Right lobe of liver (tissue), 6 donors: Measurements from ENCODE around the gene ELK3. TPM values are rescaled to one million over a fixed set of nuclear protein-coding genes. Genes with fewer than 3 reads are reported as not detected.

Source experiments
- ATAC-seq, 4 donors: fragments of 200-7000 bp; cut with Tn5 transposase; one replicate each; pipeline ENCODE4 v1.9.1; 2020; ENCODE audit warnings: mild to moderate bottlenecking in 4 of 4, moderate library complexity in 4 of 4
- DNase-seq, 3 donors: peaks; one replicate each; pipeline ENCODE4 v3.0.0-alpha.2; 2020
- H3K27ac ChIP-seq, 3 donors: fragments of 200-600 bp; one replicate each; pipeline ENCODE4 v1.8.0; 2022
- H3K27me3 ChIP-seq, 2 donors: fragments of 200-600 bp; one replicate each; pipeline ENCODE4 v1.8.0; 2022
- H3K36me3 ChIP-seq, 4 donors: fragments of 200-600 bp; sonication (generic) in 1 of 4; one replicate each; pipeline versions ENCODE4 v1.5.1 to v1.8.0; 2017 to 2022; ENCODE audit warnings: control low read depth in 1 of 4
- H3K4me1 ChIP-seq, 4 donors: fragments of 200-600 bp; sonication (generic) in 1 of 4; one replicate each; pipeline versions ENCODE4 v1.5.1 to v1.8.0; 2017 to 2022; ENCODE audit warnings: control low read depth in 1 of 4
- H3K4me3 ChIP-seq, 3 donors: fragments of 200-600 bp; one replicate each; pipeline ENCODE4 v1.8.0; 2022
- H3K9me3 ChIP-seq, 4 donors: fragments of 200-600 bp; sonication (generic) in 1 of 4; one replicate each; pipeline versions ENCODE4 v1.5.1 to v1.8.0; 2017 to 2022; ENCODE audit warnings: control low read depth in 1 of 4
- POLR2A ChIP-seq: fragments of 450-650 bp; IDR thresholded peaks from one replicate; pipeline ENCODE4 v1.6.1; 2017; ENCODE audit warnings: antibody characterized with exemption, mild to moderate bottlenecking
- WGBS: methylation state at CpG from one replicate; pipeline ENCODE4 v1.1.6; 2018; ENCODE audit warnings: low coverage, low lambda C conversion rate; ENCODE audit not compliant: insufficient coverage; ENCODE audit errors: missing lambda C conversion rate; 5-methylcytosine and 5-hydroxymethylcytosine counted together
- intact Hi-C, 2 donors: fragments of 100-400 bp; cut with DNase I; formaldehyde crosslinking; loops; one replicate each; pipeline versions ENCODE4 v1.11.2 to v1.14.1; 2022
- total RNA-seq, 6 experiments: library from RNA; depleted of rRNA in 2 of 6; stranded (reverse); fragments of >200 nt in 2 of 6; fragmentation: NEBNext Ultra II Directional in 3 of 6; extraction: Animal tissue kit (Norgen Biotek cat#: 25700) in 3 of 6; gene quantifications; one replicate each; pipeline versions ENCODE4 v1.1.0 to v1.2.4, GENCODE V29; 2016 to 2023
- TF ChIP-seq, protein P1 (sequence below), 4 donors: fragments of 200-600 bp in 3 of 4; fragments of 450-650 bp in 1 of 4; IDR thresholded peaks; one replicate each; pipeline versions ENCODE4 v1.5.1 to v1.8.0; 2016 to 2022; ENCODE audit warnings: antibody characterized with exemption in 4 of 4, mild to moderate bottlenecking in 2 of 4
- donor health status: DM: no; HTN: yes; CAD: no.
- donor health status: DM: no; HTN: no; CAD: no.
- donor health status: DM: no; HTN: no; CAD: no.
- donor health status: DM: no; HTN: yes; CAD: no.
- donor health status: DM: no; HTN: yes; CAD: no.

Gene ELK3
- total RNA-seq, 6 experiments from 2014 or later, result 5.3 to 11.2 (median 5.8) TPM

DNA sequence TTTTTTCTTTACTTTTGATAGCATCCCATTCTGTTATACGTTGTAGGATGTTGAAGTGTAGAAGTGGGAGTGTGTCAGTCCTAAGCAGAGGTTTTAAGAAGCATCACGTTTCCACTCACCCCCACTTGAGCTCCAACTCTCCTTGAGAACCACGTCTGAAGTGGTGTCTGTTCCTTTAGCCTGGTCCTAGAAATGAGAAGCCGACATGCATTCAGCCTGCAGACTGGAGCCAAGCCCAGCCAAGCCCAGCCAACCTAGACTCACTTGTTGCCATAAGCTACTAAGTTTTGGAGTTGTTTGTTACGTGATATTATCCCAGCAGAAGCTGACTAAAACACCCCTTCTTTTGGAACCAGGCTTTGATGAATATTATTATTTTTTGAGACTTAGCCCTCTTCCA, 4.4 kb upstream of the ELK3 start:
- no peaks in the 10 kb centered on the region for H3K36me3 ChIP-seq
- H3K4me1 ChIP-seq, result no peaks in the 10 kb centered on the region
- TF ChIP-seq POLR2A, result no peak
- TF ChIP-seq, protein P1, sequence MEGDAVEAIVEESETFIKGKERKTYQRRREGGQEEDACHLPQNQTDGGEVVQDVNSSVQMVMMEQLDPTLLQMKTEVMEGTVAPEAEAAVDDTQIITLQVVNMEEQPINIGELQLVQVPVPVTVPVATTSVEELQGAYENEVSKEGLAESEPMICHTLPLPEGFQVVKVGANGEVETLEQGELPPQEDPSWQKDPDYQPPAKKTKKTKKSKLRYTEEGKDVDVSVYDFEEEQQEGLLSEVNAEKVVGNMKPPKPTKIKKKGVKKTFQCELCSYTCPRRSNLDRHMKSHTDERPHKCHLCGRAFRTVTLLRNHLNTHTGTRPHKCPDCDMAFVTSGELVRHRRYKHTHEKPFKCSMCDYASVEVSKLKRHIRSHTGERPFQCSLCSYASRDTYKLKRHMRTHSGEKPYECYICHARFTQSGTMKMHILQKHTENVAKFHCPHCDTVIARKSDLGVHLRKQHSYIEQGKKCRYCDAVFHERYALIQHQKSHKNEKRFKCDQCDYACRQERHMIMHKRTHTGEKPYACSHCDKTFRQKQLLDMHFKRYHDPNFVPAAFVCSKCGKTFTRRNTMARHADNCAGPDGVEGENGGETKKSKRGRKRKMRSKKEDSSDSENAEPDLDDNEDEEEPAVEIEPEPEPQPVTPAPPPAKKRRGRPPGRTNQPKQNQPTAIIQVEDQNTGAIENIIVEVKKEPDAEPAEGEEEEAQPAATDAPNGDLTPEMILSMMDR (IDR thresholded peaks at IDR 0.05), result no peak
- 78% methylated on average over 5 of the region's 5 CpGs for WGBS
- no peak for DNase-seq
- no peak for ATAC-seq
- no peaks in the 10 kb centered on the region for H3K27me3 ChIP-seq
- no peak overlapping the region for H3K27ac ChIP-seq
- intact Hi-C loops, result no loop called here
- no peak overlapping the region for H3K4me3 ChIP-seq
- H3K9me3 ChIP-seq, result no peaks in the 10 kb centered on the region

DNA sequence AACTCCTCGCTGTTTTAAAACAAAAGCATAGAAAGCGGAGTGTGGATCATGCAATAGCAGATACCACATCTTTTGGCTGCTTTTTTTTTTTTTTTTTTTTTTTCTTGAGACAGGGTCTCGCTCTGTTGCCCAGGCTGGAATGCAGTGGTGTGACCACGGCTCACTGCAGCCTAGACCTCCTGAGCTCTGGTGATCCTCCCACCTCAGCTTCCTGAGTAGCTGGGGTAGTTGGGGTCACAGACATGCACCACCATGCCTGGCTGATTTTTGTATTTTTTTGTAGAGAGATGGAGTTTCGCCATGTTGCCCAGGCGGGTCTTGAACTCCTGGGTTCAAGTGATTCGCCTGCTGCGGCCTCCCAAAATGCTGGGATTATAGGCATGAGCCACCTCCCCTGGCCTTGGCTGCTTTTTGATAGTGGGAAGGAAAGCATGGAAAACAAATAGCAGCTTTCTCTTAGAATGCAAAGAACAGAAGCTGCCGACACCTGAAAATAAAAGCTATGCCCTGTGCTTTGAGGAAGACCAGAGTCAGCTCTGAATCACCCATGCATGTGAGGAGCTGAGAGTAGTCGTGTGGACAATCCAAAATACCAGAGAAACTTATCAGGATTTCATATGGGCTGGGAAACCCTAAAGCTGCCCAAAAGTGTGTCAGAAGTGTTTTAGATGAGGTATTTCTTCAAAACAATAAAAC, 3.6 kb upstream of the ELK3 start:
- DNase-seq (no peak), ATAC-seq (no peak)
- no peak overlapping the region for H3K4me3 ChIP-seq
- no peak for TF ChIP-seq POLR2A
- TF ChIP-seq, protein P1 (IDR thresholded peaks at IDR 0.05), result no peak
- no peaks in the 10 kb centered on the region for H3K27me3 ChIP-seq
- H3K9me3 ChIP-seq, result no peaks in the 10 kb centered on the region
- H3K36me3 ChIP-seq, result no peaks in the 10 kb centered on the region
- H3K27ac ChIP-seq, result no peak overlapping the region
- intact Hi-C loops, result no loop called here
- WGBS, result 83% methylated on average over 9 of the region's 10 CpGs
- peaks cover 0 to 5% (median 0%) of the 10 kb centered on the region in 4 donors for H3K4me1 ChIP-seq

DNA sequence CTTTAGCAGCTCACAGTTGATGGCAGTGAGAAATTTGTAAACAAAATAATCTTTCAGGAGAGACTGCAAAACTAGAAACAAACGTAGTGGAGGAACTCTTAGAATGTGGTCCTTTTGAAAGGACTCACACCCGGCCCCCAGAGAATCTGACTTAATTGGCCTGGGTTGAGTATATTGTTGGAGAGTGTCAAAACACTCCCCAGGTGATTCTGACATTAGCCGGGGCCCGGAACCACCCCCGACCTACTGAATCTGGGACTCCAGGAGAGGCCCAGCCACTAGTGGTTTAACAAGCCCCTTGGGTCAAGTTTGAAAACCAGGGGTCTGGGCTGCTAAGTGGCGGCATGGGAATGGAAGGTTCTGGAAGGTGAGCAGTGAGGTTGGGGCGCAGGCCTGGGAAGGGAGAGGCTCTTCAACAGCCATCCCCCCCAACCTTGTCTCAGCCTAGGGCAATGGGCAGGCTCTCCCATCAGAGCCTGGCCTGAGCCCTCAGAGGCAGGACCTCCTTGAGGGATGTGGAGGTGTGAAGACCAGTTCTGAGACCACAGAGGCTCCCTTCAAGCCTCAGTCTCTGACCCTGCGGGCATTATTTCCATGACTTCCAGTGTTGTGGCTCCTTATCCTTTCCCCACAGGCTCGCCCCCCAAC, 1.1 kb upstream of the ELK3 start:
- intact Hi-C loops, result no loop called here
- H3K36me3 ChIP-seq, result no peaks in the 10 kb centered on the region
- no peaks in the 10 kb centered on the region for H3K27me3 ChIP-seq
- no peak for TF ChIP-seq POLR2A
- TF ChIP-seq, protein P1 (IDR thresholded peaks at IDR 0.05), result no peak
- H3K4me3 ChIP-seq, result no peak overlapping the region
- H3K9me3 ChIP-seq, result no peaks in the 10 kb centered on the region
- 25% methylated on average over 4 of the region's 9 CpGs for WGBS
- H3K27ac ChIP-seq, result no peak overlapping the region
- H3K4me1 ChIP-seq, result peaks cover 0 to 5% (median 0%) of the 10 kb centered on the region in 4 donors
- peak in 1 of 3 donors; percentile 35 for DNase-seq
- ATAC-seq, result no peak

DNA sequence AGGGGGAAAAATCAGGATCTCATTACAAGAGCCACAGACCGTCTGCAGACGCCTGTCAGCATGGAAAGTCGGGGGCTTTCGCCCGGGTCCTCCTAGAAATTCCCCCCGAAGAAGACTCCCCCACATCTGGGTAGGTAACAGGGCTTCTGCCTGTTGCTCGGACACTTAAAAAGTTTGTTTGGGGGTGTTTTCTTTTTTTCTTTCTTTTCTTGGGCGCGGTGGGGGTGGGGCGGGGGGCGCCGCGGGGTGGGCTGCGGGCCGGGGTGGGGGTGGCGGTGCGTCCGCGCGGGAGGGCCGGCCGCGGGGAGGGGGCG, 358 bp downstream of the ELK3 start:
- Histone ChIP-seq H3K36me3 (no peaks in the 10 kb centered on the region), H3K27me3 (no peaks in the 10 kb centered on the region), H3K27ac (peak overlapping the region in 2 of 3 donors; percentile 37 to 59), H3K9me3 (no peaks in the 10 kb centered on the region), H3K4me1 (peaks cover 0 to 5% (median 0%) of the 10 kb centered on the region in 4 donors), H3K4me3 (peak overlapping the region; percentile 58 to 73 (median 61))
- WGBS, result under 1% methylated on average over 21 of the region's 24 CpGs
- no peak for DNase-seq
- TF ChIP-seq POLR2A, result no peak
- TF ChIP-seq, protein P1 (IDR thresholded peaks at IDR 0.05), result no peak
- intact Hi-C loops, result no loop called here
- no peak for ATAC-seq
